ENCODE measurements around the gene SLC30A4.
A peak's percentile ranks its signal among the peaks of the same experiment; 100 is the strongest.

SLC30A4 gene

DNA sequence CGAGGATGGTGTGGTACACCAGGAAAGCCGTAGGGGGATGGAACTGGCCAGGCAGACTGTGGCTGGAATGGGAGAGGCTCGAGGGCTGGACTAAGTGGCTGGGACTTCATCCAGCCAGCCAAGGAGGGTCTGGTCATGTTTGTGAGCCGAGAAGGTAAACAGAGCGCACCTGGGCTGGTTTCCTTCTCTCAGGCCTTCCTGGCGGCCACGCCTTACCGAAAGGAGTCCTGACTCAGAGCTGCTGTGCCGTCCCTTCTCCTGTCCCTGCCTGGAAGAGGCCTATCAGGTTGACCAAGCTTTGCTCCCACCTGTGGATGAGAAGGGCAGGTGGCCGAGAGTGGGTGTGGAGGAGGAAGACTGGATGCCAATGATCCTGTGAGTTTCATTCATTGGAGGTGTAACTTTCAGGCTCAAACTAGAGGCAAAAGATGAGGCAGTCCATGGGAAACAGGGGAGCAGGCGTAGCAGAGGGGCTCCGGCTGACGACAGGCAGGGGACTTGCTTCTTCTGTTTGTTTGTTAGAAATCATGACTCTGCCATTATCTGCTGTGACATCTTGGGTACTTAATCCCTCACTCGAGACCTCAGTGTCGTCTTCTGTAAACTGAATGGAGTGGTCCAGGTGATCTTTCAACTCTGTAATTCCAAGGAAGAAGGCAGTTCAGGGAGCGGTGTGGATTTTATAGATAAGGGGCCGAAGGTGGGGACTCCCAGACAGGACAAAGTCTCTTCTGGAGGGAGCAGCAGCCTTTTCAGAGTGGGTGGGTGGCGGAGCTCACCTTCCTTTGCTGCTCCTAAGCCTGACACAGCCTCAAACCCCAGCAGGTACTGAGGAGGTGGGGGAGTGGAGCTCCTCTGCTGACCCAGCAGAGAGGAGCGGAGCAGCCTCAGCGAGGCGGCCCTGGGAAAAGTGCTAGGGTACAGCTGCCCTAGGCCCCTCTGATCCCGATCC, 72.4 kb downstream of the SLC30A4 start:
- no peak for DNase-seq

DNA sequence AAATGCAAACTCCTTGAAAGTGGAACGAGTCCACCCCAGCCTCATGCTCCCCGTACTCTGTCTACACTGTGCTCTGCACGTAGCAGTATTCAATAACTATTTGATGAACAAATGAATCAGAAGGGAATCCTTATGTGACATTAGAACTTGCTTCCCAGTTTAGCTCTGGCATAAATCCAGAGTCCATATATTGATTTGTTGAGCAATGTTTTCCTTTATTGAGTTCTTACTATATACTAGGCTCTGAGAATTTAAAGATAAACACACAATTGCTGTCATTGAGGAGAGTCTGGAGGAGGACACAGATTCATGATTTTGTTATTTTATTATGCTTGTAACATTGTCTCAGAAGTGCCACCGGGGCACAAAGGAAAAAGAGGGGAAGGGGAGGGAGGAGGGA, 73.2 kb downstream of the SLC30A4 start:
- no peak for DNase-seq

DNA sequence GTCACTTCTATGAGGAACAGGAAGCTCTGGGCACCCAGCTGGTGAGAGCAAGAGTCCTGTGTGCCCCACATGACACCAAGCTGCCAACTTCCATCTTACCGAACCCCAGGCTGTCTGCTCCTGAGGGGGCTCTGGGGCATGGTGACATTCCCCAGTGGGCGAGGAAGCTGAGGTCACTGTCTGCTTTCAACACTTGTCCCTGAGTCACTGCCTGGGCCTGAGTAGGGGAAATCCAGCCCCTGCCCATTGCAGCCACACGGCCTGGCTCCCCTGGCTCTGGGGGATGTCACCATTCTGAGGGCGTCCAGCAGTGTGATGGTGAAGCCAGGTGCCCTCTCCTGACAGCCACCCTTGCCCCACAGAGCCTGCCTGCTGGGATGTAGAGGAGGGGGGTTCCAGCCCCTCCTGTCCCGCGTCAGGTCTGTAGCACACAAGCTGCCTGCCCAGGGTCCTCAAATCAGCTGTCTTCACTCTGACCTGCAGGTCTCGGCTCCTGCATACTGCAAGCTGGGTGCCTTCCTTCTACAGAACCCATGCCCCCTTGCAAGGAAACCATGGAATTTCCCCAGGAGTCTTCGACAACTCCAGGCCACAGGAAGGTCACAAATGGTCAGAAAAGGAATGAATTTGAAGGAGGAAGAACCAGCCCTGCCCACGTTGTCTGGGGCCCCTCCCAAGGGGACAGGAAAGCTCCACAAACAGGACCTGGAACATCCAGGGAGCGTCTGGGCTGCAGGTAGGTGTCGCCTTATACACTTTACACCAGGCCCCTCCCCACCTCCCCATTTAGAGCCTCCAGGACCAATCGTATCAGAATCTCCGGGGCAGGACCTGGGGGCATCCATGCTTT, 74.3 kb downstream of the SLC30A4 start:
- peak; percentile 57 for DNase-seq

DNA sequence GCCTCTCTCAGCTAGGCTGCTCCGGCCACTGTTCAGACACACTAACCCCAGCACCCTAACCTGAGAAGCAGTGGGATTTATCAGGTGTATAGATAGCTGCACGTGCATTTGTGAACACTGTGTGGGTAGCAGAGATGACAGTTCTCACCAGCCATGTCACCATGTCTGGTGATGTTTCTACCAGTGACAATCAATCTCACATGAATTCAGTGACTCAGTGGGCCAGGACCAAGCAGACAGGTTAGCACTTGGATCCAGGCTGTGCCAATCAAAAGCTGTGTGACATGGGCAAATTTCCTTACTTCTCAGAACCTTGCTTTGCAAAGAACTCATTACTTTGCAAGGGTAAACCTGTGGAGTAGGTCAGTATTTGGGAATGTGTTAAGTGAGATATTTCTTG, 78.9 kb downstream of the SLC30A4 start:
- no peak for DNase-seq

DNA sequence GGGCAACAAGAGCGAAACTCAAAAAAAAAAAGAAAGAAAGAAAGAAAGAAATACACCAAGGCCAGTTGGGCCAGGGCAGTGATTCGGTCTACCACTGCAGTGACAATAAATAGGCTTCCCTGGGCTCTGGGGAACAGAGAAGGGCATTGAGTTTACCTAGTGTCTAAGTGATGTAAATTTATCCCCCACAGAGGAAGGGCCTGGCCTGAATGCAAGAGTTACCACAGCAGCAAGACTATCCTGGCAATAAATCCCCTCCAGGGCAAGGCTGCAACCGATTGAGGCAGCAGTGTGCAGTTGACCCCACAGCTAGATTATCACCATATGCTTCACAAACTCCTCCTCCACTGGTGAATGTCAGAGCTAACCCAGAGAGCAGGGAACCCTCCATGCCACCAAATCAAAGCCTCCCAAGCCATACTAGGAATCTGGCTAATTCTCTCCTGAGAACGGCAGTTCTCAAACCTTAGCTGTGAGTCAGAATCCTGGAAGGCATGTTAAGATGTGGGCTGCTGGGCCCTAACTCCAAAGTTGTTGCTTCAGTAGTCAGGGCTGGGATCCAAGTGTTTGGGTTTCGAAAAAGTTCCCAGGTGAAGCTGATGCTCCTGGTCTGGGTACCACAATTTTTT, 79.9 kb downstream of the SLC30A4 start:
- no peak for DNase-seq

DNA sequence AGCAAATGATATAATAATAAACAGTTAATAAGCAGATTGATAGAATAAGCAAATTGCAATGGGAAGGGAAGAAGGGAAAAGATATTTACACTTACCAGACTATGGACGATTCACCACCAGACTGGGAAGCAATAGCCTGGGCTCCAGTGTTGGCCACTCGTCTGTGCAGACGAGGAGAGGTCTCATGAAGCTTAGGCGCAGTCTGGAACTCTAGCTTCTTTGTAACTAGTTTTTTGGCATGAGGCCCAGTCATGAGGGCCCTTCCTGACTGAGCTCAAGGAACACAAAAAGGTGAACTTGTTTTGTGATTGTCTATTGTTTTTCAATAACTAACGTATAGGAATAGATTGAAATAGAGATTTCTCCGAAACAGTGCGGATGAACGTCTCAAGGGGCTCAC, 80.9 kb downstream of the SLC30A4 start:
- no peak for DNase-seq

DNA sequence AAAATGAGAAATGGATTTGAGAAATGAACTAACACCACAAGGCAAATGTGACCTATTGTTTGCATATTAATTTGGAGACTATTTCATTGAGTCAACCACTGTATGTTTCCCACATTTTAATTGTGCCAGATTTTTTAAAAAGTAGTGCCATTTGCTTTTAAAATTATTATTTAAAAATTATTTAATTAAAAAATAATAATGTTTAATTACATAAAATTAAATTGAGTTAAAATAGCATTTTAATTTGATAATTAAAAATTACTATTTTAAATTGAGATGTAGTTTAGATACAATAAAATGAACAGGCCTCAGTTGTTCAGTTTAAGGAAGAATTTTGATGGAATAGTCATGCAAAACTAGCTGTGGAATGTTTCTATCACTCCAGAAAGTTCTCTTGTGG, 81.5 kb downstream of the SLC30A4 start:
- no peak for DNase-seq

DNA sequence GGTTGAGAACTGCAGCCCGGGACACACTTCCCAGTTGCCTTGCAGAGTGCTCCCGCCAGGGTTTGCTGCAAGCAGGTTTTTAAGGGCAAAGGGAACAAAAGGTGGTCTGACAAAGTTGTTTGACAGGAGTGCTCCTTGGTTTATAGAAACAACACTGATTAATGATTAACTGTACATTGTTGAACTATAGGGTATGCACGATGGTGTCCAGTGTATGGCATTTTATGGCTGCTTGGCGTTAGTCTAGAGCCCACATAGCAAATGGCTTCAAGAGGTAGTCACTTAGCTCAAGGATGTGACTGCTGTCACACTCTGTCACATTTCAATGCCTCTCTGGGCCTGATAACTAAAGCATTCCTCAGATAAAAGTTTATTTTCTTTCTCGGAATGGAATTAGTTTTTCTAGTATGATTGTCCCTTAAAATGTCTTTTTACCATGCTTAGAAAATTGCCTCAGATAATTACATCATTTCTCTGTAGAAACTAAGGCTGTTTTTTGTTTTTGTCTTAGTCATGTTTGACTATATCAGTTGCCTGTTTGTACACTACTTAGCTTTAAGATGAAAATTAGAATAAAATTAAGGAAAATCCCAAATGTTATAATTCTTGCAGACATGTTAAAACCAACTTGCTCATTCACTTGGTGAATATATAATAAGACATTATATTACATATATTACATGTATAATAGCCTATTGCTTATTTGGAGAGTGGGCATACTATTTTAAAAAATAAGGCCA, 82.9 kb downstream of the SLC30A4 start:
- no peak for DNase-seq

DNA sequence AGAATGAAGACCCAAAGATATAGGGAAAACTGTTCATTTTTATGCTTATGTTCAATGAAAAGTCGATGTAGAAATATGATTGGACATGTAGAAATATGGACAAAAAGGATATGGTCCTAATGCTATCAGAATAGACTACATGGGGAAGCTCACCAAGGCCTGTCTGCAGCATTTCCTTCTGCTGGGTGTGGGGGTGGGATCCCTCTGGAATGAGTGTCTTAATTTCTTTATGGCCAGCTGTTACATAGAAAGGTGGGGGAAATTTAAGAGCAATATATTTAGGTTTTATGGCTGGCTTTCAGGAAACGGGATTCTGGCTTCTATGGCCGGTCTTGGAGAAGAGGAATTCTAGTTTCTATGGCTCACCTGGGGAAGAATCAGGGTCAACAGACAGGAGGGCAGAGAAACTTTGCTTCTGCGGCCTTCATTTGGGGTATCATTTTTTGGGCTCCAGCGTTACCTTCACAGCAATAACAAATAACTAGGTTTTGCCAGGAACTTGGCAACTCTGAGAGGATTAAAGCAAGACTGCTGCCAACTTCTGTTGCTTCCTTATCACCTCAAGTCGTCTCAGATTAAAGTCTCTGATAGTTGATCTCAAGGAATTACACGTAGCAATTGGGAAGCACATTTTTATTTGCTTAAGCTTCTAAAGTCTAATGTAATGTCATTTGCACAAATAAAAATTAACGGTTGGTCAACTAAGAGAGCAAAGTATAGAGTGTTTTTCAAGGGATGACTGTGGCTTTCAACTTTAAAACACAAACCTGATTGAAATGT, 87.2 kb downstream of the SLC30A4 start:
- no peak for DNase-seq

DNA sequence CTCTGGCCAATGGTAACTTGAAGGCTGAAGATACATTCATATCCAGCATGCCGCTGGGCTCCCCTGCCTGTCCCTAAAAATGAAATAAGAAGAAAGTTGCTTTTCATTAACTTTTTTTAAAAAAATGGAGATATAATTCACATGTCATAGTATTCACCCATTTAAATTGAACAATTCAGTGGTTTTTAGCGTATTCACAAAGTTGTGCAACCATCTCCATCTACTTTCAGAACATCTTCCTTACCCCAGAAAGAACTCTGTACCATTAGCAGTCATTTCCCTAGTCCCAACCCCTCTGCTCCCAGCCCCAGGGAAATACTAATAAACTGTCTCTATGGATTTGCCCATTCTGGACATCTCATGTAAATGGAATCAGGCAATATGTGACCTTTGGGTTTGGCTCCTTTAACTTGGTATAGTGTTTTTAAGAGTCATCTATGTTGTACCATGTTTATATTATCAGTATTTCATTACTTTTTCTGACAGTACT, 88.4 kb downstream of the SLC30A4 start:
- peak; percentile 21 for DNase-seq

DNA sequence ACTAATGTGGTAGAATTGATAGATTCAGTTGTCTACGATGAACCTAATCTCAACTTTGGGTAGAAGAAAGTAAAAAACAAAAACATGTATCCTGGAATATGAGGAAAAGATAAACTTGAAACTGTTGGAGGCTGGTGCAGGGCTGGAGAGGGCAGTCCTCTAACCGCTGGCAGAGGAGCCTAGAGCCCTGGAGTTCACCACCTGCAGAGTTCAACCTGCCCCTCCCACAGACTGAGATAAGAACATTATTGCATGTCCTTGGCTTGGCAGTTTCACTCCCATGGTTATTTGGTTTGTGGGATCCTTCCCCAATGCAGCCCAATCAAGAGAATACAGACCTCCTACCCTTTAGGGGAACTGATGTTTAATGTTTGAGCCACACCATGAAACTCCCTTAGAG, 91.0 kb downstream of the SLC30A4 start:
- no peak for DNase-seq

DNA sequence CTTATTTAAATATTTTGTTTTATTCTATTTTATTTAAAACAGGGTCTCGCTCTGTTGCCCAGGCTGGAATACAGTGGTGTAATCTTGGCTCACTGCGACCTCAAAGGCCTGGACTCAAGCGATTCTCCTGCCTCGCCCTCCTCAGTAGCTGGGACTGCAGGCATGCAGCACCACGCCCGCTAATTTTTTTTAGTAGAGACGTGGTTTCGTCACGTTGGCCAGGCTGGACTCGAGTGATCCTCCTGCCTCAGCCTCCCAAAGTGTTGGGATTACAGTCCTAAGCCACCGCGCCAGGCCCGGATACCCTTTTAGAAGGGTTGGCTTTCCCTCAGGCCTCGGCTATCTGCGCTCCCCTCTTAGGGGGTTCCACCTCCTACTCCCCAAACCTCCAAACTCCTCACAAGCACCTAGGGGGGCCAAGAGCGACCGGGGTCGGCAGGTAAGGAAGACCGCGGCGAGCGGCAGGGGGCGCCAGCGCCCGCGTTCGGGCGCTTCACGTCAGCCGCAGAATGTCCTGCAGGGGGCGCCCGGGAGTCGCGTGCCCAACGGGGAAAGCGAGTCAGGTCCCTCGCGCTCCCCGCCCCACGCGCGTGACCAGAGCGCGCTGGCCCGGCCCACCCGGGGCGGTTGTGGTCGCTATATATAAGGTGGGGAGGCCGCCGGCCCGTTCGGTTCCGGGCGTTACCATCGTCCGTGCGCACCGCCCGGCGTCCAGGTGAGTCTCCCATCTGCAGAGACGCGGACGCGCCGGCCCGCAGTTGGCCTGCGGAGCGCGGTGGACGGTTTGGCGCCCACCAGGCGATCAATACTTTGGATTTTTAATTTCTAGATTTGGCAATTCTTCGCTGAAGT, 92.4 kb downstream of the SLC30A4 start:
- DNase-seq, result peak; percentile 19
